ENCODE data around the gene OR4D1.

- no peak for TF ChIP-seq POLR2A (IDR thresholded peaks at IDR 0.05)
- TF ChIP-seq CTCF (IDR thresholded peaks at IDR 0.05), result no peak
- no peak for TF ChIP-seq POLR2AphosphoS5 (IDR thresholded peaks at IDR 0.05)
Observed at GRCh38 chr17:58184986-58185761, 37.0 kb downstream of the OR4D1 start.

All from prostate gland (tissue), 2 donors.